Activated gamma-delta T cell (primary cell): Measurements from ENCODE around the gene FAM47A.

Experiments used
- DNase-seq: peaks from one replicate; lab custom pipeline; 2025; lab: John Stamatoyannopoulos, UW
- total RNA-seq, 2 donors: gene quantifications; one replicate each; lab custom pipeline; 2026; lab: John Stamatoyannopoulos, UW

FAM47A gene
- 0 reads per million in 2 donors for total RNA-seq

DNA sequence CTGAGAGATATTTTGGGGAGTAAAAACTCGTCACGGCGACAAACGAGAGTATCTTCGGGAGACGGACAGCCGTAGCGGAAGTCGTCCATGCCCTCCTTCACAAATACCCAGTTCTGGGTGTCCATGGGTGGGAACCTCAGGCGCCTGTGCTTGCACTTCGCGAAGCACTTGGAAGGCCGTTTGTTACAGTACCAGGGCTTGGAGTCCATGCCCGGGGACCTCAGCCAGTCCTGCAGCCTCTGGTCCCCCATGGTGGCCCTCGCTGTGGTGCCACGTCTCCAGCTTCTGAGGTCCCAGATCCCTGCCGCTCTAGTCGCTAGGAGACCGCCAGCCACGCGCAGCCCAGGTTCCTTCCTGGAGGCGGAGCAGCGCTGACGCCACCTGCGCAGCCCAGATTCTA is at the start of gene FAM47A:
FAM47A (minus strand) TSS at position 287 of the 400 bp plus-strand sequence; CDS start at position 251, 36 bp downstream.
- DNase-seq: no peak

DNA sequence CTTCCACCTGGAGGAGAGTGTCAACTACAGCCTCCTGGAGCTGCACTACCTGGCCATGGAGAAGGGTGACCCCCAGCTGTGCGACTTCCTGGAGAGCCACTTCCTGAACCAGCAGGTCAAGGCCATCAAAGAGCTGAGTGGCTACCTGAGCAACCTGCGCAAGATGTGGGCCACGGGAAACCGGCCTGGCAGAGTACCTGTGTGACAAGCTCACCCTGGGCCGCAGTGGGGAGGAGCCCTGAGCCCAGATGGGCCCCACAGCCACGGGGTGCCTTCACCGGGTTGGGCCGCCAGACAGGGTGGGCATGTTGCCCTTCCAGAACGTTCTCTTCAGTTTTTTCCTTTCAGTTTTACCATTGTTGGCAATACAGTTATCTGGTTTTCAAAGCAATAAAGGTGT is 15.2 kb upstream of the FAM47A start:
- no peak for DNase-seq

DNA sequence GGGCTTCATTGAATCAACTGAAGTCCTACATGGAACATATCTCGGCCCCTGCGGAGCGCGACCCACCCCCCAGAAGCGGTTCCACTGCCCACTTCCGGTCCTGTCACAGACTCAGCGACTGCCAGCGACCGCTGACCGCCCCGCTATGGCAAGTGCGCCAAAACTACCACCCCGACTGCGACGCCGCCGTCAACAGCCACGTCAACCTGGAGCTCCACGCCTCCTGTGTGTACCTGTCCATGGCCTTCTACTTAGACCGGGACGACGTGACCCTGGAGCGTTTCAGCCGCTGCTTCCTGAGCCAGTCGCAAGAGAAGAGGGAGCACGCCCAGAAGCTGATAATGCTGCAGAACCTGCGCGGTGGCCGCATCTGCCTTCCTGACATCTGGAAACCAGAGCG is 14.8 kb upstream of the FAM47A start:
- no peak for DNase-seq

DNA sequence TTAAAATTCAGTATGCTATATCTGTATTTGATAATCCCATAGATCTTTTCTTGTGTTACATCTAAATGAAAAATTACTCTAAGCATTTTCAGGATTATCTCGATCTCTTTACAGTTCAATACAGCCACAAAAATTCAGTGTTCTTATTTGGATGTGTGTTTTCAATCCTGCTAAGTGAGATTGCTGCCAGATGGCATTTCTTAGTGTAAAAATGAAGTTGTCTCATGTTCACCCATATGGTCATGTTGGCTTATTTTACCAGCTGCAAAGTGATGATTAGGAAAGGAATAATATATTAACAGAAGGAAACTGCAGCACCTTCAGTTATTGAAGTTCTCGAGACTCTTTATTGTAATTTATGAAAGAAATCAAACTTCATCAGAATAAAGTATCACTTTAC is 12.1 kb upstream of the FAM47A start:
- no peak for DNase-seq

DNA sequence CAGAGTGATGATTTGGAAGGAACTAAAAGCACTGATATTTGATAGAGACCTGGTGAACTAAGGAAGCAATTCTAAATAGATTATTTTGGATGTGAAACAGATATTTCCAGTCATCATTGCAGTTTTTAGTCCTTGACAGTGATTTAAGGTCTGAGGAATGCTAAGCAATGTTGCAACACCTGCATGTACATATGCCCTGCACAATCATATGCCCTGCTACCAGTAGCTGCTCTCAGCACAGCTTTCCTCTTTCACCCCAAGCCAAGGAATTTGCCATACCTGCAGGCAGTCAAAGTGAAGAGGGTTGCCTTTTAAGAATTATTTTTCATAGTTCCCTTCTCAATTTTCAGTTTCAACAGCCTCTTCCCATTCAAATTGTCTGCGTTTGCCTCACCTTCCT is 8.7 kb upstream of the FAM47A start:
- DNase-seq: no peak

DNA sequence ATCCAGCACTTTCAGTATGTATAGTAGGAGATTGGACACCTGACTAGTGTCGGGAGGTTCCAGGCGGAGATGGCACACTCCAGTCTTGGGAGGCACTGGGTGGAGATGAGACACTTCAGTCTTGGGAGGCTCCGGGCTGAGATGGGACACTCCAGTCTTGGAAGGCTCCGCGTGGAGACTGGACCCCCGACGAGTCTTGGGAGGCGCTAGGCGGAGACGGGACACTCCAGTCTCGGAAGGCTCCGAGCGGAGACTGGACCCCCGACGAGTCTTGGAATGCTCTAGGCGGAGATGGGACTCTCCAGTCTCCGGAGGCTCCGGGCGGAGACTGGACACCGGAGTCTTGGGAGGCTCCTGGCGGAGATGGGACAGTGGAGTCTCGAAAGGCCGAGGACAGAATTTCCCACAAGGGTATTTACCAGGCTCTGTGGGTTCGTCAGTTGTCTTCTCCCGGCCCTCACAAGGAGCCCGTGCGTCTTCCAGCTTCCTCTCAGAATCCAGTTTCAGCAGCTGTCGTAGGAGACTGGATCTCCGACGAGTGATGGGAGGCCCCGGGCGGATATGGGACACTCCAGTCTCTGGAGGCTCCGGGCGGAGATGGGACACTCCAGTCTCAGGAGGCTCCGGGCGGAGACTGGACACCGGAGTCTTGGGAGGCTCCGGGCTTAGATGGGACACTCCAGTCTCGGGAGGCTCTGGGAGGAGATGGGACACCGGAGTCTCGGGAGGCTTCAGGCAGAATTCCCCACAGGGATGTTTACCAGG is 952 bp downstream of the FAM47A start:
- no peak for DNase-seq

DNA sequence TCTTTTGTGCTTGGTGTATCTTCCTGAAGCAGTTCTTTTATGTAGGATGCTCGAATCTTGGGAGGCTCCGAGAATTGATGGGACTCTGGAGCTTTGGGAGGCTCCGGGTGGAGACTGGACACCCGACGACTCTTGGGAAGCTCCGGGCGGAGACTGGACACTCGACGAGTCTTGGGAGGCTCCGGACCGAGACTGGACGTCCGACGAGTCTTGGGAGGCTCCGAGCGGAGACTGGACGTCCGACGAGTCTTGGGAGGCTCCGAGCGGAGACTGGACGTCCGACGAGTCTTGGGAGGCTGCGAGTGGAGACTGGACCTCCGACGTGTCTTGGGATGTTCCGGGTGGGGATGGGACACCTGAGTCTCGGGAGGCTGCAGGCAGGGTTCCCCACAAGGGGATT is 1.6 kb downstream of the FAM47A start:
- no peak for DNase-seq

DNA sequence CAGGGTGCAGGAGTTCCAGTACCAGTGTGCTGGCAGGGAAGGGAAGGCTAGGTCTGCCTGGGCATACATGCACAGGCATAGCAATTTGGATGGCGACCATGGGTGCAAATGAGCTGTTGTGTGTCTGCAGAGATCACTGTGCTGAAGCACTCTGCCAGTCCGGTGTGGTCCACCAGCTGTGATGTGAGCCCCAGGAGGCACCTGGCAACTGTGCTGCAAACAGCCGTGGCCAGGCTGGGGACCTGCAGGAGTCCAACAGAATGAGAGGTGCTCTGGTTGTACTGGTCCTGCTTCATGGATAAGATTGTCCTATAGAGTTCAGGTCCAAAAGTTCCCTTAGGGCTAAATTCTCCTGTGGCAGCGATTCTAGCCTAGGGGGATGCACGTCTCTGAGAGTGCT is 6.1 kb downstream of the FAM47A start:
- no peak for DNase-seq

DNA sequence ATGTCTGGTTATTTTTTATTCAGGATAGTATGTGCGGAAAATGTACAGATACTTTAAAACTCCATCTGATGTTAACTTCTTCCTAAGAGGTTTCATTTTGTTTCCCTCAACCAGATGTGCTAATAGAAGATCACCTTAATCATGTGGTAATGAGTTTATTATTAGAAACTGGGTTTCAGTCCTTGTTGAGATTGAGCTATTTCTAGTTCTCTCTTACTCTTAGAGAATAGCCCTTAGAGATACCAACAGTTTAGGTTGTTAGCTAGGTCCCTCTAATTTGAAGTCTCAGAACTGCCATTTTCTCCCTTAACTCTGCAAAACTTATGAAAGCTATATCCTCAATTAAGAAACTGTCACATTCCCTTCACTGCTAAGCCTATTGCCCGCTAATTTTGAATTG is 13.0 kb downstream of the FAM47A start:
- DNase-seq: no peak

DNA sequence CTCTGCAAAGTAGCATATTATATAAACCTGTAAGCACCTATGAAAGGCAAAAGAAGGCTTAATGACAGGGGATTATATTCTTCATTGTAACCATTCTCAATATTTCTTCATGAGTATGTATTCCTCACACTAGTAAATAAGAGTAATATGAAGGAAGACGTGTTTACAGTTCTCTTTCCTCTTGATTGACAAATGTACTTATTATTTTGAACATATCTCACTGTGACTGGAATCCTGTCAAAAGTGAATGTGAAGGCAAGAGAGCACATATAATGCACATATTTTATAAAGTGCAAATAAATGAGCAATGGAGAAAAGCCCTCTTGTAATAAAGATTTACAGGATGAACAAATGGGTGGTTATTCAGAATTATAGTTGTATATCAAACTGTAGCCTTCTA is 19.7 kb downstream of the FAM47A start:
- DNase-seq: no peak
